NT2/D1 (cell line): ENCODE data around the gene ZNF283.

Source experiments
- DNase-seq: peaks from one replicate; pipeline ENCODE4 v3.0.0-alpha.2; 2011; ENCODE audit warnings: low read depth, low spot score
- H3K27me3 ChIP-seq: 2 replicates; pipeline ENCODE4 v1.6.0; 2011; ENCODE audit warnings: mild to moderate bottlenecking; ENCODE audit not compliant: insufficient read length, insufficient read depth
- H3K36me3 ChIP-seq: 2 replicates; pipeline ENCODE4 v1.6.1; 2011; ENCODE audit warnings: mild to moderate bottlenecking, low read length, mixed read lengths; ENCODE audit not compliant: insufficient read depth, insufficient read length
- H3K4me1 ChIP-seq: 2 replicates; pipeline ENCODE4 v1.5.1; 2011; ENCODE audit not compliant: insufficient read depth, insufficient read length
- H3K4me3 ChIP-seq: 2 replicates; pipeline ENCODE4 v1.5.1; 2011; ENCODE audit warnings: low read depth; ENCODE audit not compliant: insufficient read length
- H3K9ac ChIP-seq: 2 replicates; pipeline ENCODE4 v1.6.0; 2011; ENCODE audit warnings: low read depth; ENCODE audit not compliant: insufficient read length
- H3K9me3 ChIP-seq: 2 replicates; pipeline ENCODE4 v1.5.1; 2011; ENCODE audit warnings: mild to moderate bottlenecking, low read length; ENCODE audit not compliant: insufficient read depth
- SUZ12 ChIP-seq: IDR thresholded peaks from 2 replicates; pipeline ENCODE4 v1.6.1; 2011; ENCODE audit not compliant: insufficient read length, insufficient read depth; ENCODE audit errors: extremely low read depth
- YY1 ChIP-seq: IDR thresholded peaks from 2 replicates; pipeline ENCODE4 v1.6.1; 2011; ENCODE audit not compliant: insufficient read length, insufficient read depth
- ZNF274 ChIP-seq: IDR thresholded peaks from 2 replicates; pipeline ENCODE4 v1.6.1; 2011; ENCODE audit warnings: mild to moderate bottlenecking, low read depth, low read length

ZNF283 gene

DNA sequence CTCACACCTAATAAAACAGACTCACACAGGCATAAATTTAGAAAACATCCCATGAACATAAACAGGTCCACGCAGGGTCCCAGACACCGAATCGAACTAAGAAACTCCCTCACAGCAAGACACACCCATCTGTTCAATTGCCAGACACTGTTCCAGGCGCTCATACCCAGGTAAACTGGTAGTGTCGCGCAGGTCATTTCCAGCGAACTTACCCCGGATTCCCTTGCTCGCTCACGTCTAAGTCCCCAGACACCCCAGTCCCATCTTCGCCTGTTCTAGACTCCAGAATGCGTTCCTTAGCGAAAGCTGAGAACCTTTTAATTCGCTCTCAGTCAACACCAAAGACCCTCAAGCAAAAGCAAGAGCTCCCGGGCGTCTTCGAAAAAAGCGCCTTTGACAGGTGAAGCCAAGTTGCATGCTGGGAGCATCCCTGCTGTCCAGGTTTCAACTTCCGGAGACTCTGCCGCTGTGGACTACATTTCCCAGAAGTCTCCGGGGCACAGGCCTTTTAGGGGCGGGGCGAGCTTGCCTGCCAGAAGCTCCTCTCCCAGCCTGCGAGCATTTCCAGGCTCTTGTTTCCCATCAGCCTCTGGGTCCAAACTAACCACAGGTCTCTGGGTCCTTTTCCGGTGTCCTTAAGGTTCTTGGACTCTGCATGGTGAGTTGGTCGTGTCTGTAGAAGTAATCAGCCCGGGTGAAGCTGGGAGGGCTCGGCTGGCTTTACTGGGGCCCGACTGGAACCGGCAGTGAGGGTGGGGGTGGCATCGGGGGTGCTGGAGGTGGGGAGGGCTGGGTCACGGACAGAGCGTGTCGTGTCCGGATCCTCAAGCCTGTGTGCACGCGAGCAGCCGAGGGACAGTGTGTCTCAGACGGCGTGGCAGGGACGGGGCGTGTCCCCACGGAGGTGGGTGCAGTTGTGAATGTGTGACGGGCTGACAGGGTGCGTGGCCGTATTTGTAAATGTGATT, at the start of gene ZNF283:
Gene ZNF283 (plus strand): TSS at position 535 of the 968 bp plus-strand sequence. CDS start 6,184 bp downstream, outside the sequence.
- Histone ChIP-seq H3K27me3 (no peaks in the 10 kb centered on the region), H3K4me1 (no peaks in the 10 kb centered on the region), H3K36me3 (peaks cover 20% of the 10 kb centered on the region), H3K9me3 (0 out of 2 replicates have a peak, but pooled peaks cover 3% of the 10 kb centered on the region), H3K4me3 (peak within 1 kb of the TSS; percentile 71), H3K9ac (peak within 1 kb of the TSS; percentile 70)
- no peak for TF ChIP-seq SUZ12
- TF ChIP-seq YY1: no peak
- no peak for TF ChIP-seq ZNF274
- peak; percentile 80 for DNase-seq

DNA sequence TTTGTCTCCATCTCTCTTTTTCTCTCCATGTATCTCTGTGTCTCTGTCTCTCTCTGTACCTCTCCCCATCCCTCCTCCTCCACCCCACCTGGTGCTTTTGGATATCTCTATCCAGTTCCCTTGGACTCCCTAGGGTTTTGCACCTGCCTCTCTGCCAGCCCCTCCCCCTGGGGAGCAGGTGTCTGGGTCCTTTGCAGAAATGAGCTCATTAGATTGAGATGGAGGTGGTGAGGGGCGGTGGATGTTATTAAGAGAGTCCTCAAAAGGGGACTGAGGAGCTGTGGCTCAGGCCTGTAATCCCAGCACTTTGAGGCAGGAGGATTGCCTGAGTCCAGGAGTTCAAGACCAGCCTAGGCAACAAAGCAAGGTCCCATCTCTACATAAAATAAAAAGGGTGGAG, 48.5 kb upstream of the ZNF283 start:
- TF ChIP-seq ZNF274 (no peak), SUZ12 (no peak), YY1 (no peak)
- no peak overlapping the region for H3K9ac ChIP-seq
- H3K36me3 ChIP-seq: no peaks in the 10 kb centered on the region
- no peaks in the 10 kb centered on the region for H3K9me3 ChIP-seq
- peaks cover 5% of the 10 kb centered on the region for H3K4me1 ChIP-seq
- no peak for DNase-seq
- H3K27me3 ChIP-seq: peaks cover 34% of the 10 kb centered on the region
- H3K4me3 ChIP-seq: no peak overlapping the region

DNA sequence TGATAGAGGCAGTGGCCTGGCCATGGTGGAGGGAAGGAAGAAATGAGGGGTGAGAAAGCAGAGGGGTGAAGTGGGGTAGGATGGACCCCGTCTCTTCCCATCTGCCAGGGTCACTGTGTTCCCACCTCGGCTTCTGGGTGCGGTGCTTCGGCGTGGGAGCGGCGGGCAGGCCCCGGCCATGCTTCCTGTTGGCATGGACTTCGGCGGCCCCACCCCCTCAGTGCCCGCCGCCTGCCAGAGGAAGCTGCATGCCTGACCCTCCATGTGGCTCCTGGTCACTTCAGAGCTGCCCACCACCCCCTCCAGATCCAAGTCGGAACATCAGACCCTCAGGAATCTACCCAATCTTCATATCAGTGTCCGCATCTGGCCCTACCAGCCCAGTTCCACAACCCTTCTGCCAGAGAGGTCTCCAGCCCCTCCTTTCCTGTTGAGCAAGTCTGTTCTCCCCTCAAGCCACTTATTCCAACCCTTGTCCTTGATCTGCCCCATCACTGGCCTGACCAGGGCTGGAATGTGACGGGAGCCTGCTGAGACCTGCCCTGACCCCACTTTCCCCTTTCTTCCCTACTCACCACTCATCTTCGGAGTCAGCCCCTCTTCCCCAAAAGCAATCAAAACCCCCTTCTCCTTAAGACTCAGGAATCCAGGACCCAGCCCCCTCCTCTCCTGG, 47.8 kb upstream of the ZNF283 start:
- H3K9ac ChIP-seq: no peak overlapping the region
- H3K9me3 ChIP-seq: no peaks in the 10 kb centered on the region
- H3K4me1 ChIP-seq: peaks cover 4% of the 10 kb centered on the region
- TF ChIP-seq SUZ12 (no peak), YY1 (no peak), ZNF274 (no peak)
- no peak overlapping the region for H3K4me3 ChIP-seq
- no peaks in the 10 kb centered on the region for H3K36me3 ChIP-seq
- DNase-seq: no peak
- peaks cover 28% of the 10 kb centered on the region for H3K27me3 ChIP-seq

DNA sequence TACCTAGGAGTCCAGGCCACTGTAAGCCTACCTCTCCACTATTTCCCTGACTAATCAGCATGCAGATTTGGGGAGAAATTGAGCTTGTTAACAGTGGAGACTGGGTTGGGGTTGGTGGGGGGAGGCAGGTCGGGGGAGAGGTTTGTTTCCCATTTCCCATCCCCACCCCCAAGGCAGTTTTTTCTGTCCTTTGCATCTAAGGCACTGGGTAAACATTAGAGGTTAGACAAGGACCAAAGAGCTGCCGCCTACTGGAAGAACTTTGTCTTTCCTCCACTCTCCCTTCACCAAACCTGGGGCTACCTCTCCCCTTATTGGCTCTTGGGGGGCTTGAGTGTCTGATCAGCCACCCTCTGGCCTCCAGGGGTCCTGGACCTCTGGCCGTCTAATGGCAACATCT, 47.3 kb upstream of the ZNF283 start:
- no peaks in the 10 kb centered on the region for H3K9me3 ChIP-seq
- H3K4me1 ChIP-seq: peaks cover 6% of the 10 kb centered on the region
- TF ChIP-seq SUZ12 (no peak), ZNF274 (no peak), YY1 (no peak)
- DNase-seq: no peak
- H3K27me3 ChIP-seq: peaks cover 23% of the 10 kb centered on the region
- H3K9ac ChIP-seq: peak overlapping the region; percentile 21
- no peaks in the 10 kb centered on the region for H3K36me3 ChIP-seq
- H3K4me3 ChIP-seq: no peak overlapping the region

DNA sequence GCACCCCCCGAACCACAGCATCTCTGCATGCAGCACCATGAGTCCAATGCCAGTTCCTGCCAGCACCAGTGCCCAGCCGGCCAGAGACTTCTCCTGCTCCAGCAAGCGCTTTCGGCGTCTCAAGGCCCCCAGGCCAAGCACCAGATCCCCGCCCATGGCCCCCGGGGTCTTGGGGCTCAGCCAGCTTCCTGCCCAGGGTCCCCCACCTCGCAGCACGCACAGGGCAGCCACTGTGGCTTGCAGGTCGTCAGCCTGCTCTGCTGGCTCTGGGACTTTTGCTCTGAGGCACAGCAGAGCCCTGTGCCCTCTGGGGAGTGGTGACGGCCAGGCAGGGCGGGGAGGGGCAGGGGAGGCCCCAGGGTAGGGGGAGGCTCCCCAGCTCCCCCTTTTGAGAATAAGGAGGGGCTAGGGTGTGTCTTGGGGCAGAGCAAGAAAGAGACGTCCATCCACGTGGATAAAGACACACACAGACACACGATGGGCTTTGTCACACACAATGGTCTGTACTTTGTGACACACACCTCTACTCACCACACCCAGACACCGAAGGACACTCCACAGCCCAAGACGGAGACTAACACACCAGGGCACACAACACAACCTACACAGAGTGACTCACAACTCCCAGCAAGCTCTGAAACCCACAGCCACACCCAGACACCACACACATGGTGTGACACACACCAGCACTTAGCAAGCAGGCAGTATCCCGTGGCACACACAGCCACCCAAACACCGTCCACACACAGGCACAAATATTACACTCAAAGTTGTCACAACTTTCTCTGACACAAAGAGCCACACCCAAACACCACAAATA, 46.2 kb upstream of the ZNF283 start, which contains the start of gene KCNN4:
Gene KCNN4 (minus strand): TSS at position 268 of the 820 bp plus-strand sequence. CDS start 112 bp downstream, at position 156.
- peaks cover 6% of the 10 kb centered on the region for H3K4me1 ChIP-seq
- DNase-seq: no peak
- no peak for TF ChIP-seq YY1
- no peak for TF ChIP-seq ZNF274
- no peak for TF ChIP-seq SUZ12

DNA sequence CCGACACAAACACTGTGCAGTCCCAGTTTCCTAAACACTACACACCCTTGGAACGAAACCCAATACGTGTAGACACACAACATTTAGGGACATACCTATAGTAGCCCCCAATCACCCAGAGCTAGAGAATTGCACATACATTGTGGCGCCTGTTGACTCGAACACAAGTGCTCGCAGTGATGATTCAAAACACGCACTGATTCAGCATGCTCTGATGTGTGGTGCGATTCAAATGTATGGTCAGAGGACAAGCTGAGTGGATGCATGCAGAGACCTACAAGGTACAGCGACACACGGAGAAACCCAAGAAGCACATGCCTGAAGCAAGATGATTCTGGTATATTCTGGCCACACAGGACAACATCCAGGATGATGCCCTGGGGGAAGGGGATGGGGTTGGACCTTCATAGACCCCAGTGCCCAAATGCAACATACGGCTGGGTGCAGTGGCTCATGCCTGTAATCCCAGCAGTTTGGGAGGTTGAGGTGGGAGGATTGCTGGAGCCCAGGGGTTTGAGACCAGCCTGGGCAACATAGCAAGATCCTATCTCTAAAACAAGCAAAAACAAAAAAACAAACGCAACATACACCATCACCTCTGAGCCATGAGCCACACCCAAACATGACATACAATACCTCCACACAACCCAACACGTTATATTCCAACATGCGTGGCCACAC, 45.4 kb upstream of the ZNF283 start:
- H3K4me3 ChIP-seq: no peak overlapping the region
- no peaks in the 10 kb centered on the region for H3K9me3 ChIP-seq
- DNase-seq: no peak
- H3K4me1 ChIP-seq: peaks cover 6% of the 10 kb centered on the region
- TF ChIP-seq SUZ12: no peak
- TF ChIP-seq ZNF274: no peak
- TF ChIP-seq YY1: no peak
- H3K9ac ChIP-seq: no peak overlapping the region
- no peaks in the 10 kb centered on the region for H3K36me3 ChIP-seq
- peaks cover 4% of the 10 kb centered on the region for H3K27me3 ChIP-seq

More for the DNA sequence above, 46.2 kb upstream of the ZNF283 start, which contains the start of gene KCNN4:
- Histone ChIP-seq H3K27me3 (peaks cover 12% of the 10 kb centered on the region), H3K4me3 (no peak within 1 kb of the TSS), H3K9me3 (no peaks in the 10 kb centered on the region), H3K9ac (peak within 1 kb of the TSS; percentile 25), H3K36me3 (no peaks in the 10 kb centered on the region)
